Pulmonary artery endothelial cell (primary cell): Measurements from ENCODE around the gene CD300LG. TPM values are rescaled to one million over a fixed set of nuclear protein-coding genes. Genes with fewer than 3 reads are reported as not detected.
"Not testable (repeated sequence)": the region's sequence is repeated elsewhere in the genome, so short reads cannot be mapped to it uniquely, and the experiment has no call there.

Source experiments
- DNase-seq: peaks from one replicate; pipeline ENCODE4 v3.0.0-alpha.2; 2011; ENCODE audit warnings: low read depth, low spot score
- total RNA-seq: library from RNA; depleted of rRNA; stranded (reverse); fragments of >200 nt; gene quantifications from 2 replicates; pipeline ENCODE4 v1.2.3, GENCODE V29; 2014

Gene CD300LG
- total RNA-seq, 1 donor from 2014 or later, result not detected

DNA sequence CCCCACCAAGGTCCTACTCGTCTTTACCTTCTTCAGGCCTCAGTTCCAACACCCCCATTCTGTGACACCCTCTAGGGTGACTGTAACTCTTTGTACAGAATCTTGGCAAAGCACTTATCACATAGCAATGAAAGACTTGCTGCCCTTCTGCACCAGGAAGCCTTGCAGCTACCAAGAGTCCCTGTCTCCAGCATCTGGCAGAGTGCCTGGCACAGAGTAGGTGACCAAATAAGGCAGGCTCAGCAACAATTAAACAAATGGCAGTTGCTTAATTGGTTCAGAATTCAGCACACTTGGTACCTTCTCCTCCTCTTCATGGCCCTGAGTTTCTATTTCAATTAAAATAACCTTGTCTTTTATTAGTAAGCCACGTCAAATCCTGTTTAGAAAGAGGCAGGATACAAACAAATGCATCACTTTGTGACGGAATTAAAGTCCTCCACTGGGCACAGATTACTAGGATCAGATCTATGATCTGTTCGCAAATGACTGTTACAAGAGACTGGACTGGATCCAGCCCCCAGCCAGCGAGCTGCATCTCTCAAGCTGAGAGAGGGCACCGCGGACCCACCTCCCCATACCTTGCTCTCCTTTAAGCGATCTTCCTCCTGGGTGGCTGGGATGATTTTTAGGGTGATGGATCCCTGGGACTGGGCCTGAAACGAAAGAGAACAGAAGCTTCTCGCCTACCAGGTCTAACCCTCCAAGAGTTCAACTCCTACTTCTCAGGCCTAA lies 23.5 kb upstream of the CD300LG start:
- no peak for DNase-seq

GRCh38 chr17:43825567-43825966 lies 21.4 kb upstream of the CD300LG start:
- DNase-seq, result no peak

GRCh38 chr17:43826206-43826605 lies 20.8 kb upstream of the CD300LG start:
- DNase-seq, result no peak

DNA sequence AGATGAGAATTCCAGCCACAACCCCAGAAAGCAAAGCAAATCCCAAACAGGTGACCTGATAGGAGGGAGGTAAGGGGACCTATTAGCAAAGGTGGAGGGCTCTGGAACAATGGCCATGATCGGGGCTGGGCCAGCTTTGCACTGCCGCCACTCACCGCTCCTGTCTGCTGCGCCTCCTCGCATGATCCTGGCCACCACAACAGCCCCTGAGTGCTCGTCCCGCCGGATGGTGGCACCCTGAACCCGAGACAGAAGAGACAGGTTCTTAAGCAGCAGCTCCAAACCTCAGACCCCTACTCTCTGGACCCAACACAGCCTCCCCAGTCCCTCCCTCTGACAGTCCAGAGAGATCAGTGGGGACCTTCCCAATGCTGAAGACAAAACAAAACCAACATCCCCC lies 19.4 kb upstream of the CD300LG start:
- no peak for DNase-seq

DNA sequence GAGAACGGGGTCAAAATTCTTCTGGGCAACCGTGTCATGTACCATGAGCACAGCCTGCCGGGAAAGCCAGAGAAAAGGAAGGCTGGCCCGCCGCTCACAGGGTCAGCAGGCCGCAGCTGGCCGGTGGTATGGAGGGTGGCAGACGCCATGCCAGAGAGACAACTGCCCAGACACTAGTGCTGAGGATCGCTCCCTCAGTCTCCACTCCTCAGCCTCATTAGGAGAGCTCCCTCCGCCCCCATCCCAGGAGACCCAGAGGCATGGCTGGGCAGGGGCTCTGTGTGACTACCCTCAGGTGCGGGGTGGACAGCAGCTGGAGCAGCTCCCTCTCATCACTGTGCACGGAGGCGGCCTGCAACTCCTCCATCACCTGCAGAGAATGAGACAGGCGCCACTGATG lies 17.2 kb upstream of the CD300LG start:
- DNase-seq, result no peak

- DNase-seq, result no peak
Observed at GRCh38 chr17:43830510-43831140, 16.4 kb upstream of the CD300LG start.

DNA sequence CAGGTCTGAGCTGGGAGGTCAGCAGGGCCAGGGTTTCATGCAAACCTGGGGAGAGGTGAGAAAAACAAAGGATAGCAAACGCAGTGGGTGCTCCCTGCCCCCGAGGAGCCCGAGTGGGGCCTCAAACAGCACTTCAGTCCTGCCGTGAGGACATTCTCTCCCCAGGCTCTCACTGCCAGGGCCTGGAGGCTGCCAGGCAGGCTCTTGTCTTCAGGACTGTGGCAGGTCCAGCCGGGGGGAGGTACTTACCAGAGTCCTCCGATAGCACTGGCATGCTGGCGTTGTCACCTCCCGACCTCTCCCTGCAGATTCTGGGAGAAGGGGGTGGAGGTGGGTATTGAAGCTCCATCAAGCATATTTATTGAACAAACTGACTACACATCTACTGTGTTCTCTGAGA lies 15.3 kb upstream of the CD300LG start:
- no peak for DNase-seq

DNA sequence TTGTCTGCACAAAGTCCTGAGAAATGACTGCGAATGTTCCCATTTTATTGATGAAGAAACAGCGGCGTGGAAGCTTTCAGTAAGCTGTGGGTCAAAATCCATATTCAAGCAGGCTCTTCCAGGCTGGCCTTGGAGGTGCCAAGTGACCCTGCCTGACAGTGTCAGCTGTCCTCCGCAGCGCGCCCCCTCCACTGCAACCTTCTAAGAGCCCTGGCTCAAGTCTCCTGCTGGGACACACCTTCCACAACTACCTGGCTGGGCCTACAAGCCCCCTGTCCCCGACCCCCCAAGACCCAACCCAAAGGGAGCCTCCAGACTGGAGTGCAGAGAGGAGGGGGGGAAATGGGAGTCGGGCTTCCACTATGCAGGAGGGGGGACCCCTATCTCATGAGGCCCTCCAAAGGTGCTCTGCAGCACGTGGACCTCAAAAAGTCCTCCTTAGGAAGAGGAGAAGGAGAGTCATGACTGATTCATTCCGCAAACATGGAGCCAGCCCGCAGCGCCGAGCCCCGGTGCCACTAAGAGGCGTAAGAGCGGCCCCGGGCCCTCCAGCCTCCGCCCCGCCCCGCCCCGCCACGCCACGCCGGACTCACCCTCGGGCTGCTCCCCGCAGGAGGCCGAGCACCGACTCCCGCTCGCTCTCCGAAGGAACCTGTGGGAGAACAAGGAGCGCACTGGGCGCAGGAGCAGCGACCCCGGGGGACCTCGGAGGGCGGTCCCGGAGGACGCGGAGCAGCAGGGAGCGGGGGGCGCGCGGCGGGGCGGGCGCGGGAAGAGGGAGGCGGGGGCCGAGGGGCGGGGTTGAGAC lies 14.6 kb upstream of the CD300LG start:
- no peak for DNase-seq

DNA sequence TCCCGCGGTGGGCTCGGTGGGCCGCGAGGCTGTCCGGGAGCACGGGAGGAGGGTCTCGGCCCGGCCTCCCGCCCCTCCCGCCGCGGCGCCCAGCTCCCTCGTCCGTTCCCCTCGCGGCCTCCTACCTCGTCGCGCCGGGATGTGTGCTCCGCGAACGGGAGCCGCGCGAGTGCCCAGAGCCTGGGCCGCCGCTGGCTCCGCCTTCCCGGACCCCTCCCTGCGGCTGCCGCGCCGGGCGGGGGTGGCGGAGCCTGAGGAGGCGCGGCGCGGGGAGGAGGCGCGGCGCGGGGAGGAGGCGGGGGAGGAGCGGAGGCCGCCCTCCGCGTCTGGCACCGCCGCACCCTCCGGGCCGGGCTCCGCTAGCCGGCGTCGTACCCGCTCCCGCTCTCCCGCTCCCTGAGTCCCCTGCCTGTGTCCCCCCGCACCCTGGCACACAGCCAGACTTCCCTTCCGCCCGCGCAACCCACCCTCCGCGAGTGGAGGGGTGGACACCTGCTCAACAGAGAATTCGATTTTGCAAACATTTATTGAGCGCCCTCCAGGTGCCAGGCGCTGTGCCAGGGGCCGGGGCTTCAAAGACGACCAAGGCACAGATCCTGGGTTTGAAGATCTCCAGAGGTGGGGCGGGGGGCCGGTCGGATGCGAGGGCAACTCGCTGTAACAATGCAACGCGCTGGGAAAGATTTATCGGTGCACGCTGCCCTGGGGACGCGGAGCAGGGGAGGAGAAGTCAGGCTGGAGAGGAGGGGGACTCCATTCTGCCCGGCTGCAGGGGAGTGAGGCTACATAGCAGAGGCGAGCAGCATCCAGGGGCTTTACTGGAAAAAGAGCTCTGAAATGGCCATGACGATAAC lies 13.8 kb upstream of the CD300LG start, which contains the start of gene MPP3:
Gene MPP3 (minus strand): TSS at position 171 of the 854 bp plus-strand sequence. CDS start 1,240 bp downstream, outside the sequence.
- DNase-seq, result no peak

GRCh38 chr17:43834106-43834505 lies 12.9 kb upstream of the CD300LG start:
- DNase-seq, result no peak

- no peak for DNase-seq
Observed at GRCh38 chr17:43839670-43840108, 7.3 kb upstream of the CD300LG start.

GRCh38 chr17:43840814-43841213 lies 6.2 kb upstream of the CD300LG start:
- DNase-seq, result peak; percentile 32

- no peak for DNase-seq
Observed at GRCh38 chr17:43841282-43841681, 5.7 kb upstream of the CD300LG start.

- not testable (repeated sequence) for DNase-seq
Observed at GRCh38 chr17:43842091-43842974, 4.6 kb upstream of the CD300LG start.

GRCh38 chr17:43842975-43843325 lies 4.0 kb upstream of the CD300LG start:
- DNase-seq, result no peak

GRCh38 chr17:43844241-43844640 lies 2.7 kb upstream of the CD300LG start:
- no peak for DNase-seq

DNA sequence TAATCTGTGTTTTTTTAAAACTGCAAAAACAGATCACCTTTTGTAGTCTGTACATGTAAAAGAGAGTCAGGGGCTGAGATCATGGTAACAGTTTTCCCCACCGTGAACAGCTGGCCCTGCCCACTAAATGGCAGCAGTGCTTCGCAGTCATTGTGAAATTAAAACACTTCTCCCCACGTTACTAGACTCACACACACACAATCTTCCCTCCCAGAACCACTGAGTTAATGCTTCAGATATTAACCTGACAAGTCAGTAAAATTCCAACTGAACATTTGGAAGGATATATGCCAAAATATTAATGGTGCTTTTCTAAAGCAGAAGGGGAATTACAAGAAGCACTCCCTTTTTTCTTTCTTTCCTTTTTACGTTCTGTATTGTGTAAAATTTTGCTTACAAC lies 1.2 kb upstream of the CD300LG start:
- DNase-seq, result no peak

DNA sequence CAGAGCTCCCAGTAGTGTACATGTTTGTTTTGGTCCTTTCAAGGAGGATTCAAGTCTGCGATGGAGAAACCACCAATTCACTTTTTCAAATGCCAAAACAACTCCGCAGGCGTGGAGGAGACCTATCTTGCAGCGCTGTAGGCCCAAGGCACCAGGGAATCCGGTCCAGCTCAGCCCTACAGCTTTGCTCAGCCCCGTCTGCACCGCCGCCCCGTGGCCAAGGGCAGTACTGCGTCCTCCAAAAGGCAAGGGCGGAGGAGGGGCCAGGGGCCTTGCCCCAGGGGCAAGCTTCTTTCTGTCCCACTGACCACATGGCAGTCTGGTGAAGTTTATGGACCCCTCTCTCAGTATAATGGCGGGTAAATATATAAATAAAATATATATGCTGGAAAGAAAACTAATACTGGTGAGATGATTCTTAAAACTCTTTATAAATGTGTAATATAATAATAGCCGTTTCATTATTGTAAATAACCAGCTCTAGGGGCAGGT lies 709 bp upstream of the CD300LG start:
- DNase-seq, result peak; percentile 30

- no peak for DNase-seq
Observed at GRCh38 chr17:43848601-43849000, 1.6 kb downstream of the CD300LG start.

DNA sequence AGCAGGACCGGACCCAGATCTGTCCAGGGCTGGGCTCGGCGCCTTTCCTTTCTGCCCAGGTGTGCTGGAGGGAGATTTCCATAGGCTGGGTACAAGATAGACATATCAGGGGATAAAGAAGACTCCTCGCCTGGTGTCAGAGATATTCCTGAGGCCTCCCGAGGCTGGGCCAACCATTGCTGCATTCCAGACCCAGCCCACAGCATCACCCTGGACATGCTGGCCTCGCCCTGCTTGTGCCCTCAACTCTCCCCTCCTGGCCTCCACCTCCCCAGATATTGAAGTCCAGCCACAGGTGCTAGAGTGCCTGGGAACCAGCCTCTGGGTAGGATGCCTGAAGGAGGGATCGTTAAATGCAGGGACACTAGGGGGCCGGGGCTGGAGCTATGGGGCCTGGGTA lies 2.1 kb downstream of the CD300LG start:
- DNase-seq, result no peak
